Stimulated activated naive CD4-positive, alpha-beta T cell (primary cell): Measurements from ENCODE around the gene PRDM16.

Experiments used
- DNase-seq, 6 experiments: peaks; one replicate each; lab custom pipeline; 2025; lab: John Stamatoyannopoulos, UW

The PRDM16 gene

DNA sequence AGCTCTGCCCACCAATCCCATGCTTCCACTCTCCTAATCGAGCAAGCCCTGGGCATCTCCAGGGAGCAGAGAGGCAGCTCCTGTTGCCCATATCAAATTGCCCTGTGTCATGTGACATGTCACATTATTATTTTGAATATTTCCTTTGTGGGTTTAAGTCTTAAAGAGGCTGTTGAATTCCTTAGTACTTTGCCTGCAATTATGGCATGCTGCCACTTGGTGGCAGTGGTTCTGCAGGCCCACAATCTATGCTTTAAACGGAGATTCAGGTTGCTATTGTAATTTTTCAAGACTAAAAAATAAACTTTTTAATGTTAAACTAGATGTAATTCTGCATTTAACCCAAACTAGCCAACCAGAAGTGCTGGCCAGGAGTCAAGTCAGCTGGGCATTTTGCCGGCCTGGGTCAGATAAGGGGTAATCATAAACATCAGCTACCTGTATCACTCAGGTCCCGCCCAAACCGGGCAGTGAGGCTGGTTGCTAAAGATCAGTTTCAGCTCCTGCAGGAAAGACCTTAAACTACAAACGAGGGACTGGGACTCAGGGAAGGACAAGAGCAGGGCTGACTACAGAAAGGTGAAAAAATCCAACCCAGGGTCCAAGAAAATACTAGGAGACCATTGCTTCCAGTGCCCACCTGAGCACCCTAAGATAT, 348.2 kb downstream of the PRDM16 start:
- DNase-seq = no peak

- no peak for DNase-seq
Observed at GRCh38 chr1:3417934-3418333, 348.9 kb downstream of the PRDM16 start.

DNA sequence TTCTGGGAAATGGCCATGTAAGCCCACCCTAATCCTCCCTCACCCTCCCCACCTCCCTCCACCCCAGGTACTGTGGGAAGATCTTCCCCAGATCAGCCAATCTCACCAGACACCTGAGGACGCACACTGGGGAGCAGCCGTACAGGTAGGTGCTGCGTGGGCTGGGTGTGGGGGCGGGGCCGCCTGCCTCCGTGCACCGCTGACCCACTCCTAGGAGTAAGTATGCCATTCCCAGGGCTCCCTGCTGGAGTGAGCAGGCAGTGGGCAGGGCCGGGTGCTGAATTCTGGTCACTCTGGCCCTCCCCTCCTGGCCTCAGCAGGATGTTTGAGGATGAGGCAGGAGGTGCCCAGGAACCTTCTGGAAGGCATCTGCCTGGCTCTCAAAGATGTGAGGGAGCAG, 349.6 kb downstream of the PRDM16 start:
- DNase-seq = no peak

DNA sequence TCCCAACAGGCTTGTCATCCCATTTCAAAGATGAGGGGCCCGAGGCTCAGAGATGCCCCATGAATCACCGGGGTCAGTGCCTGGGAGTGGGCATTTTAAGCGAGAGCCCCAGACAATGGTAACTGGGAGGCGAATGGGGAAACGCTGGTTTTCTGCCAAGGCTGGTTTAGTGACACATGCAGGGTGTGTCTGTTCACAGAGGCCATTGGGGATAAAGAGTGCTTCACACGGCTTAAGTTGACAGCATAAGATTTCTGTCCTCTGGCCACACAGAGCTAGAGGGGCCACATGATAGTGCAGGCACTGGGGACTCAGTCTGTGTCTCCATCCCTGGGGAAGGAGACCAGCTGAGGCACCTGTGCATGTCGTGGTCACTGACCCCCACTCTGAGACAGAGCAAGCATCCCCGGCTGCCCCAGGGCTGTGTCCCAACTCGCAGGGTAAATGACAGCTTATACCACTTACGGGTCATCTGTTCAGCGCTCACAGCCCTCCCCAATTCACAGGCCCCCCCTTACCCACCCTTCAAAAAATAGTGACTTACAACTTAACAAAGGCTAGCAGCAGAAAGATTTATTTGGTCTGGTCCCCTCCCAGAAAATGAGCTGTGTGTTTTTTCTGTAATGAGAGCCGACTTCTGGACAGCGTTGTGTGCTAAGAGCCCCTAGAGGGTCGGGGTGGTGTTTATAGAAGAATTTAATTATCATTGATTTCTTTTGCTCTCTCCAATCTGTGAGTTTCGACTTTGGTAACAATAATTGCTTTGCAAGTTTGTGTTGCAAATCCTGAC, 350.6 kb downstream of the PRDM16 start:
- DNase-seq = no peak

GRCh38 chr1:3420218-3420951, 351.4 kb downstream of the PRDM16 start:
- no peak for DNase-seq

DNA sequence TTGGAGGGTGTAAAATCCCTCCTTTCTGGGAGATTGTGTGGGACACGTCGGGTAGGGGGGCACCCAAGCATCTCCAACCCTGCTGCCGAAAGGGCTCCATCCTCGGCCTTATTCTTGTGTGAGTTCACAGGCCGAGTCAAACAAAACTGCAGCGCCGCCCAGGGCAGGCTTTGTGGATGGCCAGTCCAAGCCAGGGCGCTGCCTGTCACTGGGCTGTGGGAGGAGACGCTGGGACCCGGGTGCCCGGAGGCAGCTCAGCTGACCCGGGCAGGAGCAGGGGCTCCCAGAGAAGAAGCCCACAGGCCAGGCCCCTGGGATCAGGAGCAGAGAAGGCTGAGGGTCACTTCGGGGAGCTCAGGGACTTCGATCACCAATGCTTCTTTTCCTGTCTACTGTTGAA, 353.6 kb downstream of the PRDM16 start:
- DNase-seq = no peak

GRCh38 chr1:3423245-3423829, 354.3 kb downstream of the PRDM16 start:
- no peak for DNase-seq

DNA sequence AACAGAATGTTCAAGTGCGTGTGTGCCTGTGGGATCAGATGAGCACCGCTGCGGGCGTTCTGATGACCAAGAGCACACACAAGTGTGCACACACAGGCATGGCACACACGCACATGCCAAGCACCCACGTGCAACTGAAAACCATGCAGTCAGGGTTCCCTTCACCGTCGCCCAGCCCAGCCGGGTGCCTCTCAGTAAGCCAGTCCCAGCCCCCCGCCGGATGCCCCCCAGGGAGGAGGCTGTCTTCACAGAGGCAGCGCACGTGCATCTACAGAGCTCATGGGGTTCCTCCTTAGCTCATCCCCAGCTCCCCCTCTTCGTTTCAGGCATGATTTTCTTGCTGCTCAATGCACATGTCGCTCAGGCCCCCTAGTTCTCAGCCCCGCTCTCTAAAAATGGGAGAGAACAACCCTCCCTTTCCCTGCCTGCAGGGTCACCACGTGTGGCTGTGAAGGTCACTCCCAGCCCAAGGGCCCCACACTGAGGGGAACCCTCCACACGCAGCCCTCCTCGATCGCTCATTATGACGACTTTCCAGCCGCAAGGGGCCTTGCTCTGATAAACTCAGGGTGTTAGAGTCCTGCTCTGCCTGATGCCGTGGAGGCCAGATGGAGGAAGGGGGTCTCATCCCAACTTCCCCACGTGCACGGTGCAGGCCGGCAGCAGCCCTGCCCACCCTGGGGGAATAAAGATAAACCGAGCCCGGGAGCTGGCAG, 355.1 kb downstream of the PRDM16 start:
- no peak for DNase-seq

- no peak for DNase-seq
Observed at GRCh38 chr1:3425486-3426215, 356.6 kb downstream of the PRDM16 start.

DNA sequence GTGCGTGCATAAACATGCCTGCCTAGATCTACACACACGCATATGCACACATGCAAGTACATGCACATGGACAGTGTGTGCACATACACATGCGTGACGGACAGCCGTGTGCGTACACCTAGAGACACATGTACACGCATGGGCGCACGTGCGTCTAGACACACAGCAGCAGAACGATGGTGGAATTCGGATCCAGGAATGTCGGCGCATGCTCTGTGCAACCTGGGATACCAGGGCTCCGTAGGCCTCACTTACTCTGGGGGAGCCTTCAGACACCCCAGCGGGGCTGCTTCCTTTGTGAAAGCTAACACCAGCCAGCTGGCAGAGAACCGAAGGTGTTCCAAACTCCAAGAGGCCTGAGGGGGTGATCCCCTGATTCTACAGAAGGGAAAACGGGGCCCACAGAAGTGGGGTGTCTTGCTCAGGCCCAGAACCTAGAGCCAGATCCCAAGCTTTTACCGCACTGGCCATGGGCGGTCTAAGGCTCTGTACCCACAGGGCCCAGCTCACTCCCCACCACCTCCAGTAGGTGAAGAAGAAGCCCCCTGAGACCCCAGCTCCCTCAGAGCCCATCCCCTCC, 358.0 kb downstream of the PRDM16 start:
- DNase-seq = no peak

GRCh38 chr1:3427711-3428704, 359.0 kb downstream of the PRDM16 start:
- no peak for DNase-seq

DNA sequence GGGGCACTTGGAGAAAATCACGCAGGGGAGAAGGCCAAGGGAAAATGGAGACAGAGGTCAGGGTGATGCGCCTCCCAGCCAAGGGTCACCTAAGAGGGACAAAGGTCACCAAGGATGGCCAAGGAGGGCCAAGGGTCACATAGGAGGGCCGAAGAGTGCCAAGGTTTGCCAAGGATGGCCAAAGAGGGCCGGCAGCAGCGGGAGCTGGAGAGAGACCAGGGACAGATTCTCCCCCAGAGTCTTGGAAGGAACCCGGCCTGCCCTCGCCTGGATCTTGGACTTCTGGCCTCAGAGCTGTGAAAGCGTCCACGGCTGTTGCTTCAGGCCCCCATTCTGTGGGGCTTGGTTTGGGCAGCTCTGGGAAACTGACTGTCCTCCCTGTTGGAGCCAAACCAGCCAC, 359.9 kb downstream of the PRDM16 start:
- DNase-seq = no peak

DNA sequence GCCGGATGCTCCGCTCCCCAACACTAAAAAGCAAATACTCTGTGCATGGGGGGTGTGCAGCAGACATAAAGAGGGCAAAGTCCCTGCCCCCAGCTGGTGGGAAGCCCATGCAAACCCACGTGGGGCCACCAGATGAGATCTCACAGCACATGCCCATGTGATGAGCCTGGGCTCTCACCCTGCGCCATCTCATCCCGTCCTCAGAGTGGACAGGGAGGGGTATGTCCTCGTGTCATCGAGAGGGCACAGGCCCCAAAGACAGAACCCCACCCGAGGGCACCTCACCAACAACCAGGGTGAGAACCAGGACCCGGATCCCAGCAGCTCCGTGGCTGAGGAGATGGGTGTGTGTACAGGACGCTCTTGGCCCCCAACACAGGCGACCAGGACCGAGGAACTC, 360.3 kb downstream of the PRDM16 start:
- no peak for DNase-seq

GRCh38 chr1:3429766-3430165, 360.8 kb downstream of the PRDM16 start:
- no peak for DNase-seq

DNA sequence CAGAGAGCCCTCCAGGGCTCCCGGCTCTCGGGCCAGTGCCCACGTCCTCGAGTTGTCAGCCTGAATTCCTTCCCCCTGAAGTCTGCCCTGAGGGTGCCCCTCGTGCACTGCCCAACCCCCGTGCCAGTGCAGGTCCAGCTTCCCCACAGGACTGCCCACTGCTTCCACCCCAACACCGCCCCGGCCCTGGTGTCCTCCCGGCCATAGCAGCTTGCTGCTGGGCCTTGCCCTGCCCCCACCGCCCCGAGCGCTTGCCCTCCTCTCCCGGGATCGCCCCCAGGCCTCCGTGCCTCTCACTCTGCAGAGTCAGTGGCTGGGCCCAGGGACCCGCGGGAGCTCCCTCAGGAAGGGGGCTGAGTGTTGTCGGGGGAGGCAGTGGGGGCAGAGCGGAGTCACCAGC, 361.4 kb downstream of the PRDM16 start:
- no peak for DNase-seq

GRCh38 chr1:3430820-3431219, 361.8 kb downstream of the PRDM16 start:
- no peak for DNase-seq

DNA sequence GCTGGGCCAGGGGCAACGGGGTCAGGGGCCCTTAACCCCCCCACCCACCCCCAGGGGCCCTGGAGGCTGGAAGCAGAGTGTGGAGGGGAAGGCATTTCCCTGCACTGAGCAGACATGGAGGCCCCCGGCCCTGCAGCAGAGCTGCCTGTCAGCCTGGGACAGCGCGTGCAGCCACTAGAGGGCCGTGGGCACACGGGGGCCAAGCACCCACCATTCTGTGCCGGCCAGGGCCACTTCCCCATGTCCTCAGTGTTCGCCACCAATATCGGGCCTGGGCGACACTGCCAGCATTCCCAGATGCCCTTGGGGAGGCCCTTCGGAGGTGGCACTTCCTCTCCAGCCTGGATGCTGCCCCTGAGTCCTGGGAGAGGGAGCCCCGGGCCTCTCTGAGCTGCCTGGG, 362.3 kb downstream of the PRDM16 start:
- no peak for DNase-seq

DNA sequence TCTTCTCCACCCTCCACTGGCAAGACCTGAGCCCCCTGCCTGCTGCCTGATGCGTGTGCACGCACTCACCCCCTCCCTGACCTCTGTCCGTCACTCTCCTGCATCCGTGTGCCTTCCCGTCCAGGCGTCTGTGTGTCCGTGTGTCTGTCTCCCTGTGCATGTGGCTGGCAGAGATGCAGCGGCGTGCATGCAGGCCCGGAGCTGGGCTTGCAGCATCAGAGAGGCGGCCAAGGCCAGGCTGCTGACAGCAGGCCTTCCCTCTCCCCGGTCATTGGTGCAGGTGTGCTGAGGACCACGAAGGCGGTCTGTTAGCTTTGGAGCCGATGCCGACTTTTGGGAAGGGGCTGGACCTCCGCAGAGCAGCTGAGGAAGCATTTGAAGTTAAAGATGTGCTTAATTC, 362.7 kb downstream of the PRDM16 start:
- no peak for DNase-seq

GRCh38 chr1:3432306-3432705, 363.3 kb downstream of the PRDM16 start:
- DNase-seq = no peak

GRCh38 chr1:3433076-3433475, 364.1 kb downstream of the PRDM16 start:
- DNase-seq = no peak
